GM18870 (cell line): ENCODE measurements around the gene PIP4P1.
"Not testable (repeated sequence)": the region's sequence is repeated elsewhere in the genome, so short reads cannot be mapped to it uniquely, and the experiment has no call there.

Experiments
- ATAC-seq: cut with Tn5 transposase; IDR thresholded peaks from one replicate; pipeline ENCODE4 v1.9.1; 2021; ENCODE audit warnings: moderate library complexity; ENCODE audit not compliant: unreplicated experiment

The PIP4P1 gene

DNA sequence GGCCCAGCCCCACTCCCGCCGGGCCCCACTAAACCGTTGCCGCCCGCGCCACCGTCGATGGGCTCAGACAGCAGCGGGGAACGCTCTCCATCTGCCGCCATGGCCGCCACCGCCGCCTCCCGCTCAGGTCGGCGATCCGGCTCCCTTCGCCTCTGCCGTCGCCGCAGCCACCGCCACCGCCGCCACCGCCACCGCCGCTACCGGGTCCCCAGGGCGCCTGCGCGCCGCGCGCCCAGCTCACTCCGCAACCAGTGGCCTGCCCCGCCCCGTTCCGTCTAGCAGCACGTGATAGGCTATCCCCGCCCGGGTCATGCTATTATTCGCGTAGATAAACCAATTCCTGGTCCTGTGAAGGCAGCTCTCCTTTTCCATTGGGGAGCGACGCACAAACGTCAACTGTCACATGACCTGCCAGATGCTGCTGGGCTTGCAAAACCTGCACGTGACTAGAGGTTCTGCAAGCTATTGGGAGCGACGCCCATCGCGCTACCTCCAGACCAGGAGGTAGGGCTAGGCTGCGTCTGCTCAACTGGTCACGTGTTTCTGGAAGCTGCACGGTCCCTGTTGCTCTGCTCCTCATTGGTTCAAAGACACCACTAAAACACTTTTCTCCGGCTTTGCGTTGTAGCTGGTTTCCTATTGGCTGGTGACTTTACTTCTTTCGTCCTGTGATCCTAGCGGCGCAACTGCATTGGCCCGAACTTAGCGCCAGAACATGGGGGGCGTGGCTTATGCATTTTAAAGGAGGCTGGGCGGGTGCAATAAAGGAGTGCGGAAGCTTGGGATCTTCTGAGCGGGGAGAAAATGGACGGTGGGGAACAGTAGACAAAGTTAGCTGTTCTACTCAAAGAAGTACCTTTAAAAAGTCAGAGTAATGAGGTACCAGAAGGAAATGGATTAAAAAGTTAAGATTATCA is at the start of gene PIP4P1:
TSS of gene PIP4P1 (minus strand) at position 210 of the 917 bp plus-strand sequence. CDS start at position 101, 109 bp downstream.
- peak; percentile 95 for ATAC-seq

DNA sequence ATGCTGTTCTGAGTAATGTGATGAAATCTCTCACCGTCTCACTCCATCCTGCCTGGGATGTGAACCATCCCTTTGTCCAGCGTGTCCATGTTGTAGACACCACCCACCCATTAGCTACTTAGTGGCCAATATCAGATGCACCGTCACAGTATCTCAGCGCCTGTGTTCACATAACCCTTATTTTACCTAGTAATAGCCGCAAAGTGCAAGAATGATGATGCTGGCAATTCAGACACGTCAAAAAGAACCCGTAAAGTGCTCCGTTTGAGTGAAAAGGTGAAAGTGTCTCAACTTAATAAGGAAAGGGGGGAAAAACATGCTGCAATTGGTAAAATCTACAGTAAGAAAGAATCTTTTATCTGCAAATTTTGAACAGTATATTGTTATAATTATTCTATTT is 47.1 kb upstream of the PIP4P1 start:
- ATAC-seq: no peak

DNA sequence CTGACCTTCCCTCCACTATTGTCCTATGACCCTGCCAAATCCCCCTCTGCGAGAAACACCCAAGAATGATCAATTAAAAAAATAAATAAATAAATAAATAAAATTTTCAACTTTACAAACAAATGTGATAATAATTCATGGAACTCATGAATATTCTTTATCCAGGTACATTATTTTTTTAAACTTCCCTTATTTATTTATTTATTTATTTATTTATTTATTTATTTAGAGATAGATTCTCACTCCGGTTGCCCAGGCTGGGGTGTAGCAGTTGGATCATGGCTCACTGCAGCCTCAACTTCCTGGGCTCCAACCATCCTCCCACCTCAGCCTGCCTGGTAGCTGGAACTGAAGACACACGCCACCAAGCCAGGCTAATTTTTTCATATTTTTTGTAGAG is 46.3 kb upstream of the PIP4P1 start:
- not testable (repeated sequence) for ATAC-seq

DNA sequence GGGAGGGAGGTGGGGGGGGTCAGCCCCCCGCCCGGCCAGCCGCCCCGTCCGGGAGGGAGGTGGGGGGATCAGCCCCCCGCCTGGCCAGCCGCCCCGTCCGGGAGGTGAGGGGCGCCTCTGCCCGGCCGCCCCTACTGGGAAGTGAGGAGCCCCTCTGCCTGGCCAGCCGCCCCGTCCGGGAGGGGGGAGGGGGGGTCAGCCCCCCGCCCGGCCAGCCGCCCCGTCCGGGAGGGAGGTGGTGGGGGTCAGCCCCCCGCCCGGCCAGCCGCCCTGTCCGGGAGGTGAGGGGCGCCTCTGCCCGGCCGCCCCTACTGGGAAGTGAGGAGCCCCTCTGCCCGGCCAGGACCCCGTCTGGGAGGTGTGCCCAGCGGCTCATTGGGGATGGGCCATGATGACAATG is 45.5 kb upstream of the PIP4P1 start:
- not testable (repeated sequence) for ATAC-seq

DNA sequence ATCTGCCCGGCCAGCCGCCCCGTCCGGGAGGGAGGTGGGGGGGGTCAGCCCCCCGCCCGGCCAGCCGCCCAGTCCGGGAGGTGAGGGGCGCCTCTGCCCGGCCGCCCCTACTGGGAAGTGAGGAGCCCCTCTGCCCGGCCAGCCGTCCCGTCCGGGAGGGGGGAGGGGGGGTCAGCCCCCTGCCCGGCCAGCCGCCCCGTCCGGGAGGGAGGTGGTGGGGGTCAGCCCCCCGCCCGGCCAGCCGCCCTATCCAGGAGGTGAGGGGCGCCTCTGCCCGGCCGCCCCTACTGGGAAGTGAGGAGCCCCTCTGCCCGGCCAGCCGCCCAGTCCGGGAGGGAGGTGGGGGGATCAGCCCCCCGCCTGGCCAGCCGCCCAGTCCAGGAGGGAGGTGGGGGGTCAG is 45.0 kb upstream of the PIP4P1 start:
- not testable (repeated sequence) for ATAC-seq

DNA sequence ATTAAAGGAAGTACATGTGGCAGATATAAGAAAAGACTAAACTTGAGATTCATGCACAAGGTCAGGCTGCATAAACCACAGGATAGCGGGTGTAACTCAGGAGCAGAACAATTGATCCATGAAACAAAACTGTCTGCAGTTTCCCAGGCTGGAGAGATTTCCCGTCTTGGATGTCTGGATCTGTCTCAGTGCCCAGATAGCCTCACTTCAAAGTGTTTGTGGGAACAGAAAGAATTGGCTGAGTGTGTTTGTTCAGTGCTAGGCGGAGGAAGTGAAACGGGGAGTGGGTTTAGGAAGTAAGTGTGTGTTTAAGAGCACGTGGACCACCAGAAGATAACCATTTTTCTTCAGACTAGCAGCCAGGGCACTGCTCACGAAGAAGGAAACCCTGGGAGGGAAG is 42.7 kb upstream of the PIP4P1 start:
- ATAC-seq: no peak

DNA sequence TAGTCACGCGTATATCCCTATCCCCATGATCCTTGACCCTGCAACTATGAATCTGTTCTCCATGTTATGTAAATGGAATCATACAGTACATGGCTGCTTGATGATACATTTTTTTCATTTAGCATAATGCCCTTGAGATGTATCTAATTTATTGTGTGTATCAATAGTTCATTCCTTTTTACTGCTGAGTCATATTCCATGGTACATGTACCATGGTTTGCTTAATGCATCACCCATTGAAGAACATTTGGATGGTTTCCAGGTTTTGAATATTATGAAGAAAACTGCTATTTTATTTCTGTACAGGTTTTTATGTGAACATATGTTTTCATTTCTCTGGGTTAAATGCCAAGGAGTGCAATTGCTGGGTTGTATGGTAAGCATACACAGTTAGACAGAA is 40.1 kb upstream of the PIP4P1 start:
- no peak for ATAC-seq

DNA sequence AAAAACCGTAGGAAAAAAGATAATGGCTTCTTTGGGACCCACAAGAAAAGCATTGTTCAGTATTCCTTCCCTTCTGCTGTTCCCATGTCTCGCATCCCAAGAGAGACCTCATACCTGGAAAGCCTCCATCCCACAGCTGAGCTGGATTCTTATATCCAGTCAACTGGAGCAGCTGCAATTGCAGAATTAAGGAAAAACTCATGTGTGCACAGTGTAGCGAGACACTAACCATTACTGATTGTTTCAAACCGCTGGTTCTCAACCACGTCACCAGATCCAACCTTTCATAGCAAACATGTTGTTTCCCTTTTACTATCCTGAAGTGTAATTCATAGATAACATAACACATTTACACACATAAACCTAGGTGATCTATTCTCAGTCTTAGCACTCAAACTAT is 38.6 kb upstream of the PIP4P1 start:
- ATAC-seq: no peak

DNA sequence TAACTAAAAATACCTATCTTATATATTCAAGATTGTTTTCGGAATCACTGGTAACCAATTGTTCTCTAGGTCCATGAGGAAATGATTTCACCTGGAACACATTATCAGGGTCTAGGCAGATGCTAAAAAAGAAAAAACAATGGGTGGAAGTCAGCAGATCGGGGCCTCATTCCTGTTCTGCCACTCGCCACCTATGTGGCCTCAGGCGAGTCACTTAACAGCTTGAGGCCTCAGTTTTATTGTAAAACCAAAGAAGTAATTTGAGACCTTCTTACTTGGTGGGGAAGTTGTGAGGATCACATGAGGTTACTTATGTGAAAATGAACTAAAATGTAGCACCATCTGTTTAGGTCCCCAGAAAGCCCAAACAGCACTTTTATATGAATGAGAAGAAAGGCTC is 37.9 kb upstream of the PIP4P1 start:
- ATAC-seq: no peak

DNA sequence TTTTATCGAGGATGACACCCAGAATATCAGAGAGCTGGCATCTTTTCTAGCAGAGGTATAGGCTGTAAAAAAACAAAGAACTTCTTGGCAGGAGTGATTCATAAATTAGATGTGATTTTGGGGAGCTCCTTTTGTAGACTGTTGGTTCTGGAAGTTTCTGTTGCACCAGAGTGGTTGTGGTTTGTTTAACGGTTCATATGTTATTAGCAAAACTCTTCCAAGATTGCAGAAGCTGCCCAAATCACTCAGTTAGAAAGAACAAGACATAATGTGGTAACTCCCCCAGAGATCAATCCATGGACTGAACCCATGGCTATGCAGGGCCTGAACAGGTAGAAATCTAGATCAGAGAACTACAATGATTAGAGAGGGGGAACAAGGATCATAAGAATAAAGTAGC is 37.4 kb upstream of the PIP4P1 start:
- ATAC-seq: no peak

DNA sequence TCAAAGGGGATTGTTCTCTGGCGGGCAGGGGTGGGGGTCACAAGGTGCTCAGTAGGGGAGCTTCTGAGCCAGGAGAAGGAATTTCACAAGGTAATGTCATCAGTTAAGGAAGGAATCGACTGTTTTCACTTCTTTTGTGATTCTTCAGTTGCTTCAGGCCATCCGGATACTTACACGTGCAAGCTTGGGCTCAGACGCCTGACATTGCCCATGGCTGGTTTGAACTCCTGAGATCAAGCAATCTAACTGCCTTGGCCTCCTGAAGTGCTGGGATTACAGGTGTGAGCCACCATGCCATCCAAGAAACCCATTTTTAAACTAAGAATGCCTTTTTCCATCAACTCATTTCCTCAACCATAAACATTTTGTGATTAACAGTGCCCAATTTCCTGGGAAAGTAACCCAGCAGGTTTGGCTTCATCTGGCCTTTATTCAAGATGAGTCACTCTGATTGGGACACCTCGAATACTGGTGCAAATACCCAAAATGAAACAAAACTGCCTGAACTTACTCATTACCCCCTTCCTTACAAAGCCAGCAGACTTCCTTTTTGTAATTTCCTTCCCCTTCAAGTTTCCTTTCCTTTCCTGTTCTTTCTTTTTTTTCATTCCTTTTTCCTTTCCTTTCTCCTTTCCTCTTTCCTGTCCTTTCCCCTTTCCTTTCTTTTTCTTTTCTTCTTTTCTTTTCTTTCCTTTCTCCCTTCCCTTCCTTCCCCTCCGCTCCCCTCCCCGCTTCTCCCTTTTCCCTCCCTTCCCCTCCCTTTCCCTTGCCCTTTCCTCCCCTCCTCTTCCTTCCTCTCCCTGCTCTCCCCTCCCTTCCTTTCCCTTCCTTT is 33.9 kb upstream of the PIP4P1 start:
- ATAC-seq: no peak

DNA sequence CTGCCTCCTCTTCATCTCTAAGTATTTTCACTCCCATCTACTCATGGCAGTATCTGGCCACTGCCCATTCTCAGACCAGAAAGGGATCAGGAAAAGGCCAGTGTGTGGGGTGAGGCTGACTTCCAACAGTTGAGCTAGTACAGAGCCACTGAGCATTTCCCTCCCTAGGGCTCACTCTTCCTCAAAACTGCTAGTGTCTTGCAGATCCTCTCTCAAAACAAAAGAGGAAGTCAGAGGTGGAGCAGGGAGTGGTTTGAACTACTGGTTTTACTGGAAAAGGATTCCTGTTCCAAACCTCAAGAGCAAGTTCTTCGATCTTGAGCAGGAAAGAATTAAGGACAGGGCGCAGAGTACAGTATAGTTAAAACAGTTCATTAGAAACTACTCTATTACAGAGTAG is 32.4 kb upstream of the PIP4P1 start:
- no peak for ATAC-seq

DNA sequence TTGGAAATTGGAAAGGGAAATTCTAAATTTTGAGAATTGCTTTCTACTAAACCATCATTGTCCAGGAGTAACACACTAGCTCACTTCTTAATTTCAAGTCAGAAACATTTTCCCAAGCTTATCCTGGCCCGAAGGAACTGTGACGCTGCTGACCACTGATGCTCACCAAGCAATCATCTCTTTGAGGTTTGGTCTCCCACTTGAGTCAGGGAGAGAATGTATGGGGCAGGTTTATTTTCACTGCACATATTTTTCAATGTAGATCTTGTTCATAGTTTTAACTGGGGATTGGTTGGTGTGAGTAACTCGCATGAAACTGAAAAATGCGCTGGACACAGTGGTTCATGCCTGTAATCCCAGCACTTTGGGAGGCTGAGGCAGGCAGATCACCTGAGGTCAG is 31.3 kb upstream of the PIP4P1 start:
- no peak for ATAC-seq

DNA sequence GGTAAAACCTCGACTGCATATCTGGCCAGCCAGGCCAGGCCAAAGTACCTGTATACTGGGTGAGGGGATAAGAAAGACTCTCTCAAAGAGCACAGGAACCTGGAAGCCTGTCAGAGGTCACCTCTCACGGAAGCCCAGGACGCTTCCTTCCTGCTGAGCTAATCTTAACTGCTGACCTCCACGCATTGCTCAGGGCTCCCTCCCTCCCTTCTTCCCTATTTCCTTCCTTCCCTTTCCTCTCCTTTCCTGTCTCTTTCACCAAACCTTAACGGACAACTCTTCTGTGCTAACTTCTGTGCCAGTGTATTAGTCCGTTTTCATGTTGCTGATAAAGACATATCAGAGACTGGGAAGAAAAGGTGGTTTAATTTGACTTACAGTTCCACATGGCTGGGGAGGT is 29.3 kb upstream of the PIP4P1 start:
- no peak for ATAC-seq

DNA sequence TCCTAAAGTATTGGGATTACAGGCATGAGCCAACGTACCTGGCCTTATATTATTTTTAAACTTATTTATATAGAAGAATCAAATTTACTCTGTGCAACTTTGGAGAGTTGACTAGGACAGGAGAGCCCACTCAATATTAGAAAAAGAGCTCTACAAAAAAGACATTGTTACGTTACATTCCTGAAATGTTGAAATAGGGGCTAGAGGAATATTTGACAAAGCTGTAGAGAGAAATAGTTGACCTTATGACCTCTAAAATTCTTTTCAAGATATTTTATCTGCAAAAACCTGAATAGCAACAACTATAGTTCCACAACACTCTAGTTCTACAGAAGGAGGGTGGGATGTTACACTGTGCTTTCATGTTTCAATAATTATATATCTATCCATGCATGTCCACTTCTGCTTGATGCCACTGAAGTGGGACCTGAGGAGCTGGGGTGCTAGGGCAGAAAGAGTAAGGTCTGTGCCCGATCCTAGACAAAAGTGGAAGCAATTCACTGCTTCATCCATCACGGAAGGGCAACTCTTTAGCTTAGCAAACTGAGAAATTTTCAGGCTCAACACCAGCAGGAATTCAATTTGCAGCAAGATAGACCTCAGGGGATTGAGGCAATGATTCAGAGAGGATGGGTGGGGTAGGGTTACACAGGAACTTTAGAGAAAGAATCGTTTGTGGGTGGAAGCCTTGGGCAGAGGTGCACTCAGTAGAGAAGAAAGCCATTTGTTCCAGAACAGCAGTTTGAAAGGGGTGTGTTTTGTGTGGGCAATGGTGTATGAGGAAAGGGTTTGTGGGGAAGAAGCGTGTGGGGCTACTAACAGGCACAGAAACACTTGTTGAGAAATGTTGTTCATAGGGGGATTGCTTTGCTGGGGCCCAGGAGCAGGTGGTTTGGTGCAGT is 28.1 kb upstream of the PIP4P1 start:
- no peak for ATAC-seq

DNA sequence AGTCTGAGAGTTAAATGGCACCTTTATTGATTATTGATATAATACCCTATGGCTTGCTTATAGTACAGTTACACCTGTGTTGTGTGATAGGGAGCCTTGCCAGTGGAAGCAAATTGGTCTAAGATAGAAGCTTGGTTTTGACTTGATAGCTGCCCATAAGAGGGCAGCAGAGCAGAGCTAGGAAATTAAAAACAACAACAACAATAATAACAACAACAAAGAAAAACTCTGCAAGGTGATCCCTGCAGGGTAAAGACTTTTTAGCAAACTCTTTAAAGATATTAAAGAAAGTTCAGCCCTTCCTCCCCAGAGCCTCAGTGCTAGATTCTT is 26.1 kb upstream of the PIP4P1 start:
- ATAC-seq: no peak

DNA sequence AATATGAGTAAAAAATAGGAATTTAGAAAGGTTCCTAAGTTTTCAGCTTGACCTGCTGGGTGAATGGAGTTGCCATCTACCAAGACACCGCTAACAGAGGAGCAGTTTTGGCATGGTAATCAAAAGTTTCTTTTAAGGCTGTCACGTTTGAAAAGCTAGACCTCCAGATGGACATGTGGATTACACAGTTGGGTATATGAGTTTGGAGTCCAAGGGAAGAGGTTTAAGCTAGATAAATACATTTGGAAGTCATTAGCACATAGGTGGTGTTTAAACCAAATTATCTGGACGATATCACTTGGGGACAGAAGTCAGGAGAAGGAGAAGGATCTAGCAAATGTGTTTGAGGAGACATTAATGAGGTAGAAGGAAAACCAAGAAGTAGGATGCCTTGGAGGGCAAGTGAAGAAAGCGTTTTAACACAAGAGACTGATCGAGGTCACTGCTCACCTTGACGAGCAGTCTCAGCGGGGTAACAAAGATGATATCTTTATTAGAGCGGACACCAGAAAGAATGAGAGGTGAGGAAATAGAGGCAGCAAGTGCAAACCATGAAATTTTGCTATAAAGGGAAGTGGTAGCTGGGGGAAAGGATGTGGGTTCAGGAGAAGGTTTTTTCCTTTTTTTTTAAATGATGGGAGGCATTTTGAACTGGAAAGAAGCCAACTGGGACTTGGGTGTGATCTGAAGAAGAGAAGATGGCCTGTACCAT is 25.6 kb upstream of the PIP4P1 start:
- no peak for ATAC-seq

DNA sequence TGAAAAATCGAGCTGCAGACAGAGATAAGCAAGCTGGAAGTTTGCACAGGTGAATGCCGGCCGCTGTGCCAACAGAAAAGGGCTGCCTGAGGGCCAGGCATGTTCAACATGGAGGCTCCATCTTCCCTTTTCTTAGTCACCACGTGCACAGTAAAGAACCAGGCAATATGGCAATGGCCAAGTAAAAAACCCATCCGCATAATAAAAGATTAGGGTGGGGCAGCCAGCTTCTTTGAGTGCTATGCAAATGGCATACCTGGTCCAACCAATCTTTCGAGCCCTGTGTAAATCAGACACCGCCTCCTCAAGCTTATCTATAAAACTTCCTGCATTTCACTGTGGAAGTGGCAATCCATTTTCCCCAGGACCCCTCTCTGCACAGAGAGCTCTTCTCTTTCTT is 24.7 kb upstream of the PIP4P1 start:
- ATAC-seq: no peak

DNA sequence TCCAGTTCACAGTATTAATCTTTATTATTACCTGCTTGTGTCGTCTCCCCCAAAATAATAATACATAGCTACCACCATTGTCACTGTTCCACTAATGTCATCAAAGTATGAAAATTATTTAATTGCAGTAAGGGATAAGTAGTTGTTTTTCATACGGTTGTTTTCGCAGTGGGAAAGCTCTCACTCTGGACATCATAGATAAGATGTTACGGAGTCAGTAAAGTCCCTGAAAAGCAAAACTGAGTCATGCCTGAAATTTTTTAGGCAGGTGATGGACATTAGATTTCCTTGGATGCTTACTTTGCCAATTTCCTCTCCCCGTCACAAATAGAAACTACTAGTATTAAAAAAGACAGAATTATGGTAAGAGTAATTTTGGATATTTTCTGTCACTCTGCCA is 21.1 kb upstream of the PIP4P1 start:
- ATAC-seq: no peak

DNA sequence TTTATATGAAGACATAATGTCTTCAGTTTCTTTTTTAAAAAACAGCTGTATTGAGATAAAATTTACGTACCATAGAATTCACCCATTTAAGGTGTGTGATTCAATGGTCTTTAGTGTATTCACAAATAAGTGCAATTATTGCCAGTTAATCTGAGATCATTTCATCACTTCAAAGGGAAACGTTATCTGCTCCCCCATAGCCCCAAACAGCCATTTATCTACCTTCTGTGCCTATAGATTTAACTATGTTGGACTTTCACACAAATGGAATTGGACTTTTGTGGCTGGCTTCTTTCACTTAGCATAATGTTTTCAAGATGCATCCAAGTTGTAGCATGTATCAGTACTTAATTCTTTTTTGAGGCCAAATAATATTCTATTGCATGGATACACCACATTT is 17.7 kb upstream of the PIP4P1 start:
- no peak for ATAC-seq
